NCI-H2107 treated with DMSO at 0.1 percent for 48 hours (cell line): ENCODE measurements around the gene CALCA.

Source experiments
- DNase-seq: peaks from one replicate; lab custom pipeline; 2025; ENCODE audit not compliant: unreplicated experiment; lab: John Stamatoyannopoulos, UW

Gene CALCA

GRCh38 chr11:14949437-14950147 is 22.6 kb downstream of the CALCA start:
- no peak for DNase-seq

DNA sequence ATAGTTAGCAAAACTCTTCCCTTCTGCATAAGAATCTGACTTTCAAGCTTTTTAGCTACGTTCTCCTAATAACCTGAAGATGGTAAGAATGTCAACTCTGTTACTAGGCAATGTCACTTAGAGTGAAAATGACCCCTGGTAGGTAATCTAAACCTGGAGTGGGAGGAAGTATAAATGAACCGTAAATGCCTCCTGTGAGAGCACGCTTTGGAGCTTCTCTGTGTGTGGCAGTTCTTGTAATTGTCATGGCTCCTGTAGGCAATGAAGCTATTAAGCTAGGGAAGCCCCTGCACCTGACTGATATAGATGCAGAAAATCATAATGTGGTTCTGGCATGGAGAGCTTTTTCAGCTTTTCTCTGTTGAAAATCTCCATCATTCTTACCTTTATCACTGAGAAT is 29.4 kb downstream of the CALCA start:
- DNase-seq, result no peak

DNA sequence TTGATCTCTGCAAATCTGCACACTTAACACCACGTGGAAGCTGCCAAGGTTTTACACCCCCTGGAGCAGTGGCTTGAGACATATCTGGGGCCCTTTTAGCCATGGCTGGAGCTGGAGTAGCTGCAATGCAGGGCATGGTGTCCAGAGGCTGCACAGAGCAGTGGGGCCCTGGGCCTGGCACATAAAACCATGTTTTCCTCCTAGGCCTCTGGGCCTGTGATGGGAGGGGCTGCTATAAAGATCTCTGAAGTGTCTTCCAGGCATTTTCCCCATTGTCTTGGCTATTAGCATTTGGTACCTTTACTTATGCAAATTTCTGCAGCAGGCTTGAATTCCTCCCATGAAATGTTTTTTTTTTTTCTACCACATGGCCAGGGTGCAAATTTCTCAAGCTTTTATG is 33.2 kb downstream of the CALCA start:
- DNase-seq, result no peak

DNA sequence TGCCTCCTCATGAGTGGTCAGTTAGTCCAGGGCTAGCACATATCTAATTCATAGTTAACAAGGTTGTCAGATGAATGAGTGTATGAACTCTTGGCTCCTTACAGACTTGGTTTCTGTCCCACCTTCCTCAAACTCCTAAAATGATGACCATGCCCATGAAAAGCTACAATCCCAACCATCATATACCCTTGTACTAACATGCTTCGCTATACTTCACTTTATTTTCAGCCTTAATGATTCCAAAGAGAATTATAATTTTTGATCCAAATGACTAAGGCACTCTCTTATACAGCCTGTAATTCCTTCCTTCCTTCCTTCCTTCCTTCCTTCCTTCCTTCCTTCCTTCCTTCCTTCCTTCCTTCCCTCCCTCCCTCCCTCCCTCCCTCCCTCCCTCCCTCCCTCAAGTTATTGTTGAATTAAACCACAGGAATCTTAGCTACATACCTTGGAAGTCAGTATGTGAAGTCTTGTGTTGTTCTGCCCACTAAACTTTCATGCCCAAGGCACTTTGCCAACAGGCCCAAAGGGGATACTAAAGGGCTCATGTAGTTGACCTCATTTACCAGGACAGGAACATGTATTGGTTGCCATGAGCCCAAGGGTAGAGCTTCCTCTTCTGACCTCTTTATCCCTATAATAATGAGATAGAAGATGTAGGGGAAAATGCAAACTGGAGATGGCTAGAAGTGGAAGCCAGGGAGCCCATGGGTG is 37.4 kb downstream of the CALCA start:
- no peak for DNase-seq

DNA sequence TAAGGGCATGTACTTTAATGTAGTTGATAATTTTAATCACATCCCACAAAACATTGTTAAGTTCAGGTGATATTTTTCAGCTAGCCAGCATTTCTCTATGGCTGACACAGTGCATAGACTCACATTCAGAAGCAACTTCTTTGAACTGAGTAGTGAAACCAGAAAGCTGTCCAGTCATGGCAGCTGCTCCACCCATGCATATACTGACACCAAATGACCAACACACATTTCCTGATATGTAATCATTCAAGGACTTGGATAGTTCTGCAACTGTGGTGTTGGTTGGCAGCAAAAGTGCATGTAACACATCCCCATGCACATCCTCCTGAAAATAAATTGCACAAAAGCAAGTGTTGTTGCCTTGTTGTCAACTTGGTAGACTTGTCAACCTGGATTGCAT is 39.7 kb downstream of the CALCA start:
- DNase-seq, result no peak

DNA sequence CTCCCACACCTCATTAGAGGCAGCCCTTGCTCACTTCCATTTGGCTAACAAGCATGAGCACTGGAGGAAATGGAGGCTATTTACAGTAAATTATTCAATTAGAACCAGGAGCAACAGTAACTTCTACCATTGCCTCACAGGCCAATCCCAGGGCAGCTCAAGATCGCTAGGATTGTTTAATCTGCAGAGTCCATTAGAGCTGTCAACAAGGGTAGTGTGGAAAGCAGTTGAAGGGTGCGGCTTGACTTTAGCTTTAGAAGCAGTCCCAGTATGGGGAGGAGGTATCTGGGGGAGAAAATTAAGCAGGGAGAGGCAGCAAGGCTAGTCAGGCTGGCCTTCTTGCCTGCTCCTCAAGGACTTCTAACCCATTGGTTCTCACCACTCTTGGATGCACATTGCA is 41.8 kb downstream of the CALCA start:
- DNase-seq, result no peak

- DNase-seq, result no peak
Observed at GRCh38 chr11:14927146-14927545, 45.0 kb downstream of the CALCA start.

DNA sequence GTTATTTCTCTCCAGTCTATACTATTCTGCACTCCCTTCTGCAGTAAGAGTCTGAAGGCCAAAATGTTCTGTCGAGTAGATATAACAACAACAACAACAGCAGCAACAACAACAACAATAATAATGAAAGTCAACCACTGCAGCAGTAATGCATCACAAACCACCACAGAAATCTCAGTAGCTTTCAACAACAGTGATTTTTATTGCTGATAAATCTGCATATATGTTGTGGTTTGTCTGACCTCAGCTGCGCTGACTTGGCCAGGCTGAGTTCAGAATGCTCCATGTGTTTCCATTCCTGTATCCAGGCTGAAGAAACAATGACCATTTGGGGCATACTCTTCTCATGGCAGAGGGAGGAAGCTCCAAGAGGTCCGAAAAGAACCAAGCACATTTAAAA is 47.8 kb downstream of the CALCA start:
- no peak for DNase-seq
